ENCODE measurements around the gene PMFBP1. TPM values are rescaled to one million over a fixed set of nuclear protein-coding genes. Genes with fewer than 3 reads are reported as not detected.

The PMFBP1 gene
- total RNA-seq, 2 experiments from 2014 or later, result 2.0 to 3.1 TPM

GRCh38 chr16:72164691-72165090, 7.3 kb downstream of the PMFBP1 start:
- Histone ChIP-seq H3K4me2 (ENCODE audit: low read length) (no peak overlapping the region), H3K9me2 (ENCODE audit: insufficient read depth, low read length) (no peaks in the 10 kb centered on the region), H3K27ac (ENCODE audit: low read depth, low read length, poor library complexity, severe bottlenecking) (no peak overlapping the region), H3K79me2 (ENCODE audit: insufficient read depth, low read depth, low read length) (no peaks in the 10 kb centered on the region), H3K4me1 (ENCODE audit: insufficient read depth, low read length, poor library complexity, severe bottlenecking) (no peaks in the 10 kb centered on the region), H3K36me3 (ENCODE audit: insufficient read depth, low read length) (no peaks in the 10 kb centered on the region), H4K20me1 (ENCODE audit: insufficient read depth, low read length) (no peaks in the 10 kb centered on the region), H2AFZ (ENCODE audit: low read length) (no peak overlapping the region), H3K9me3 (ENCODE audit: low read length) (no peaks in the 10 kb centered on the region), H3K4me3 (ENCODE audit: low read depth, low read length, poor library complexity, severe bottlenecking) (no peak overlapping the region)
- intact Hi-C loops (cut with micrococcal nuclease; ENCODE audit: unreplicated experiment), result no loop called here
- no peak for TF ChIP-seq EZH2phosphoT487 (IDR thresholded peaks at IDR 0.05; ENCODE audit: borderline replicate concordance, low read depth, low read length)
- TF ChIP-seq CTCF (conservative IDR thresholded peaks at IDR 0.05; ENCODE audit: low read length), result no peak
- CTCF ChIA-PET (ENCODE audit: unreplicated experiment), result no interaction called here
- no peak for DNase-seq (ENCODE audit: low spot score)
- POLR2A ChIA-PET, result no interaction called here
- BruUV-seq (replicated peaks), result no TSS peak

GRCh38 chr16:72162105-72162692, 9.8 kb downstream of the PMFBP1 start:
- H3K9me2 ChIP-seq (ENCODE audit: insufficient read depth, low read length), result no peaks in the 10 kb centered on the region
- no peak overlapping the region for H2AFZ ChIP-seq (ENCODE audit: low read length)
- no peak overlapping the region for H3K4me3 ChIP-seq (ENCODE audit: low read depth, low read length, poor library complexity, severe bottlenecking)
- H3K4me2 ChIP-seq (ENCODE audit: low read length), result no peak overlapping the region
- H3K4me1 ChIP-seq (ENCODE audit: insufficient read depth, low read length, poor library complexity, severe bottlenecking), result no peaks in the 10 kb centered on the region
- BruUV-seq (replicated peaks), result no TSS peak
- DNase-seq (ENCODE audit: low spot score), result no peak
- H3K9me3 ChIP-seq (ENCODE audit: low read length), result no peaks in the 10 kb centered on the region
- no peaks in the 10 kb centered on the region for H3K36me3 ChIP-seq (ENCODE audit: insufficient read depth, low read length)
- H3K79me2 ChIP-seq (ENCODE audit: insufficient read depth, low read depth, low read length), result no peaks in the 10 kb centered on the region
- TF ChIP-seq CTCF (conservative IDR thresholded peaks at IDR 0.05; ENCODE audit: low read length) (no peak), EZH2phosphoT487 (IDR thresholded peaks at IDR 0.05; ENCODE audit: borderline replicate concordance, low read depth, low read length) (no peak)
- ChIA-PET CTCF (ENCODE audit: unreplicated experiment) (no interaction called here), POLR2A (no interaction called here)
- H3K27ac ChIP-seq (ENCODE audit: low read depth, low read length, poor library complexity, severe bottlenecking), result no peak overlapping the region
- no peaks in the 10 kb centered on the region for H4K20me1 ChIP-seq (ENCODE audit: insufficient read depth, low read length)
- intact Hi-C loops (cut with micrococcal nuclease; ENCODE audit: unreplicated experiment), result no loop called here

- DNase-seq (ENCODE audit: low spot score), result no peak
- CTCF ChIA-PET (ENCODE audit: unreplicated experiment), result interaction anchor here (1.1 kb wide), 1 partner anchor 12 kb away, joined by 4 read pairs; the partner anchor contains the start of gene PMFBP1
- Histone ChIP-seq H3K4me2 (ENCODE audit: low read length) (no peak overlapping the region), H3K4me3 (ENCODE audit: low read depth, low read length, poor library complexity, severe bottlenecking) (no peak overlapping the region), H3K4me1 (ENCODE audit: insufficient read depth, low read length, poor library complexity, severe bottlenecking) (no peaks in the 10 kb centered on the region), H3K79me2 (ENCODE audit: insufficient read depth, low read depth, low read length) (no peaks in the 10 kb centered on the region), H3K9me2 (ENCODE audit: insufficient read depth, low read length) (no peaks in the 10 kb centered on the region), H2AFZ (ENCODE audit: low read length) (no peak overlapping the region), H3K9me3 (ENCODE audit: low read length) (no peaks in the 10 kb centered on the region), H3K27ac (ENCODE audit: low read depth, low read length, poor library complexity, severe bottlenecking) (no peak overlapping the region), H4K20me1 (ENCODE audit: insufficient read depth, low read length) (no peaks in the 10 kb centered on the region), H3K36me3 (ENCODE audit: insufficient read depth, low read length) (no peaks in the 10 kb centered on the region)
- POLR2A ChIA-PET, result interaction anchor here (0.6 to 1.2 kb wide), 5 partner anchors 9 to 1048 kb away, joined by 3 to 5 read pairs (median 3); no protein-coding TSS in a partner anchor
- intact Hi-C loops (cut with micrococcal nuclease; ENCODE audit: unreplicated experiment), result no loop called here
- BruUV-seq (replicated peaks), result no TSS peak
- TF ChIP-seq CTCF (conservative IDR thresholded peaks at IDR 0.05; ENCODE audit: low read length) (no peak), EZH2phosphoT487 (IDR thresholded peaks at IDR 0.05; ENCODE audit: borderline replicate concordance, low read depth, low read length) (no peak)
Observed at GRCh38 chr16:72159801-72160200, 12.2 kb downstream of the PMFBP1 start.

Measured in OCI-LY7 (cell line).